HG03045 (cell line): ENCODE results near the gene NAGLU.

Source experiments
- ATAC-seq: cut with Tn5 transposase; IDR thresholded peaks from one replicate; pipeline ENCODE4 v1.9.1; 2021; ENCODE audit warnings: mild to moderate bottlenecking, moderate library complexity; ENCODE audit not compliant: unreplicated experiment

The NAGLU gene

GRCh38 chr17:42563143-42563509, 27.1 kb downstream of the NAGLU start:
- ATAC-seq = no peak

- ATAC-seq = no peak
Measured at GRCh38 chr17:42563543-42563942, 27.5 kb downstream of the NAGLU start.

- no peak for ATAC-seq
Measured at GRCh38 chr17:42563950-42564349, 27.9 kb downstream of the NAGLU start.

GRCh38 chr17:42564815-42565522, 28.9 kb downstream of the NAGLU start:
- ATAC-seq = no peak

- ATAC-seq = no peak
Measured at GRCh38 chr17:42565523-42566214, 29.6 kb downstream of the NAGLU start.

- no peak for ATAC-seq
Measured at GRCh38 chr17:42566215-42566882, 30.3 kb downstream of the NAGLU start.

GRCh38 chr17:42566883-42567573, 31.0 kb downstream of the NAGLU start, which contains the start of gene MLX:
Gene MLX, plus strand, starts transcription at chr17:42567100. Its CDS starts 25 bp downstream, at chr17:42567125.
- ATAC-seq = peak; percentile 65

- ATAC-seq = no peak
Measured at GRCh38 chr17:42568341-42569111, 32.5 kb downstream of the NAGLU start.

- ATAC-seq = no peak
Measured at GRCh38 chr17:42571435-42572225, 35.6 kb downstream of the NAGLU start.

GRCh38 chr17:42573095-42573494, 37.1 kb downstream of the NAGLU start:
- ATAC-seq = no peak

GRCh38 chr17:42574463-42574862, 38.4 kb downstream of the NAGLU start:
- no peak for ATAC-seq

GRCh38 chr17:42577140-42577531, 41.1 kb downstream of the NAGLU start:
- no peak for ATAC-seq

GRCh38 chr17:42577532-42578281, 41.7 kb downstream of the NAGLU start, which contains the start of gene PSMC3IP:
Gene PSMC3IP, minus strand, starts transcription at chr17:42577729. Its CDS starts 43 bp downstream, at chr17:42577686.
- peak; percentile 69 for ATAC-seq

- peak; percentile 53 for ATAC-seq
Measured at GRCh38 chr17:42578282-42578869, 42.3 kb downstream of the NAGLU start.

- ATAC-seq = no peak
Measured at GRCh38 chr17:42579794-42580551, 43.9 kb downstream of the NAGLU start.

- ATAC-seq = no peak
Measured at GRCh38 chr17:42581744-42582270, 45.8 kb downstream of the NAGLU start.

GRCh38 chr17:42584880-42585279, 48.8 kb downstream of the NAGLU start:
- ATAC-seq = no peak

- ATAC-seq = no peak
Measured at GRCh38 chr17:42585353-42585752, 49.3 kb downstream of the NAGLU start.
